Neural cell (in vitro differentiated cells): ENCODE data around the gene FAM53C.

Experiments
- CTCF ChIP-seq: fragments of 450-650 bp; IDR thresholded peaks from 2 replicates; pipeline ENCODE4 v1.5.1; 2014; ENCODE audit warnings: antibody characterized with exemption, mild to moderate bottlenecking, moderate library complexity; ENCODE audit not compliant: poor library complexity, severe bottlenecking
- EP300 ChIP-seq: fragments of 450-650 bp; conservative IDR thresholded peaks from 2 replicates; pipeline ENCODE4 v1.6.1; 2014; ENCODE audit warnings: antibody characterized with exemption, mild to moderate bottlenecking, moderate library complexity; ENCODE audit not compliant: poor library complexity, severe bottlenecking
- EZH2 ChIP-seq: fragments of 200-600, 300-800 bp; shearing (Covaris generic), sonication (generic); IDR thresholded peaks from 2 replicates; pipeline ENCODE4 v1.6.1; 2014; ENCODE audit warnings: antibody characterized with exemption, low read length, borderline replicate concordance, mild to moderate bottlenecking; ENCODE audit not compliant: insufficient read depth, poor library complexity, severe bottlenecking
- POLR2AphosphoS5 ChIP-seq: IDR thresholded peaks from 2 replicates; pipeline ENCODE4 v1.6.1; 2012
- TF ChIP-seq, protein P1 (sequence below): IDR thresholded peaks from 2 replicates; pipeline ENCODE4 v1.6.1; 2012; ENCODE audit warnings: borderline replicate concordance

GRCh38 chr5:138305797-138306196 lies 32.3 kb upstream of the FAM53C start:
- TF ChIP-seq CTCF (no peak), EP300 (no peak), EZH2 (no peak), POLR2AphosphoS5 (no peak)
- TF ChIP-seq, protein P1, sequence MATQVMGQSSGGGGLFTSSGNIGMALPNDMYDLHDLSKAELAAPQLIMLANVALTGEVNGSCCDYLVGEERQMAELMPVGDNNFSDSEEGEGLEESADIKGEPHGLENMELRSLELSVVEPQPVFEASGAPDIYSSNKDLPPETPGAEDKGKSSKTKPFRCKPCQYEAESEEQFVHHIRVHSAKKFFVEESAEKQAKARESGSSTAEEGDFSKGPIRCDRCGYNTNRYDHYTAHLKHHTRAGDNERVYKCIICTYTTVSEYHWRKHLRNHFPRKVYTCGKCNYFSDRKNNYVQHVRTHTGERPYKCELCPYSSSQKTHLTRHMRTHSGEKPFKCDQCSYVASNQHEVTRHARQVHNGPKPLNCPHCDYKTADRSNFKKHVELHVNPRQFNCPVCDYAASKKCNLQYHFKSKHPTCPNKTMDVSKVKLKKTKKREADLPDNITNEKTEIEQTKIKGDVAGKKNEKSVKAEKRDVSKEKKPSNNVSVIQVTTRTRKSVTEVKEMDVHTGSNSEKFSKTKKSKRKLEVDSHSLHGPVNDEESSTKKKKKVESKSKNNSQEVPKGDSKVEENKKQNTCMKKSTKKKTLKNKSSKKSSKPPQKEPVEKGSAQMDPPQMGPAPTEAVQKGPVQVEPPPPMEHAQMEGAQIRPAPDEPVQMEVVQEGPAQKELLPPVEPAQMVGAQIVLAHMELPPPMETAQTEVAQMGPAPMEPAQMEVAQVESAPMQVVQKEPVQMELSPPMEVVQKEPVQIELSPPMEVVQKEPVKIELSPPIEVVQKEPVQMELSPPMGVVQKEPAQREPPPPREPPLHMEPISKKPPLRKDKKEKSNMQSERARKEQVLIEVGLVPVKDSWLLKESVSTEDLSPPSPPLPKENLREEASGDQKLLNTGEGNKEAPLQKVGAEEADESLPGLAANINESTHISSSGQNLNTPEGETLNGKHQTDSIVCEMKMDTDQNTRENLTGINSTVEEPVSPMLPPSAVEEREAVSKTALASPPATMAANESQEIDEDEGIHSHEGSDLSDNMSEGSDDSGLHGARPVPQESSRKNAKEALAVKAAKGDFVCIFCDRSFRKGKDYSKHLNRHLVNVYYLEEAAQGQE: no peak
